ENCODE data around the gene DAO. TPM values are rescaled to one million over a fixed set of nuclear protein-coding genes. Genes with fewer than 3 reads are reported as not detected.

DAO gene
- total RNA-seq, 2 donors from 2014 or later: not detected

- TF ChIP-seq CTCF (conservative IDR thresholded peaks at IDR 0.05): no peak
- H3K4me3 ChIP-seq (ENCODE audit: low read length): no peak overlapping the region
- H3K27ac ChIP-seq (ENCODE audit: low read depth, low read length): no peak overlapping the region
- no peak overlapping the region for H3K4me3 Mint-ChIP-seq
- H3K4me1 Mint-ChIP-seq: peaks cover 14% of the 10 kb centered on the region
- H3K36me3 ChIP-seq (ENCODE audit: control insufficient read depth, insufficient read depth, low read length): peaks cover 71% of the 10 kb centered on the region
- H3K9me3 Mint-ChIP-seq: peaks cover 11% of the 10 kb centered on the region
- H3K36me3 Mint-ChIP-seq (ENCODE audit: low read depth): peaks cover 70% of the 10 kb centered on the region
- H3K9ac ChIP-seq (ENCODE audit: extremely low read depth, low read length, poor library complexity, severe bottlenecking): no peak overlapping the region
- WGBS, 2 experiments (ENCODE audit: insufficient coverage in 1 of 2, insufficient read length in 1 of 2): 94% methylated on average over 5 to 6 of the region's 6 CpGs
- H3K4me1 ChIP-seq (ENCODE audit: control insufficient read depth, insufficient read depth, low read length): no peaks in the 10 kb centered on the region
- peaks cover 6% of the 10 kb centered on the region for H3K9me3 ChIP-seq (ENCODE audit: control insufficient read depth, low read length)
- H3K27me3 ChIP-seq (ENCODE audit: control insufficient read depth, insufficient read depth, low read length, poor library complexity, severe bottlenecking): no peaks in the 10 kb centered on the region
- H3K27ac Mint-ChIP-seq: peak overlapping the region; percentile 17
- no peaks in the 10 kb centered on the region for H3K27me3 Mint-ChIP-seq (ENCODE audit: insufficient read depth)
- no peak for DNase-seq
Measured at GRCh38 chr12:108843187-108843586, 36.7 kb upstream of the DAO start.

DNA sequence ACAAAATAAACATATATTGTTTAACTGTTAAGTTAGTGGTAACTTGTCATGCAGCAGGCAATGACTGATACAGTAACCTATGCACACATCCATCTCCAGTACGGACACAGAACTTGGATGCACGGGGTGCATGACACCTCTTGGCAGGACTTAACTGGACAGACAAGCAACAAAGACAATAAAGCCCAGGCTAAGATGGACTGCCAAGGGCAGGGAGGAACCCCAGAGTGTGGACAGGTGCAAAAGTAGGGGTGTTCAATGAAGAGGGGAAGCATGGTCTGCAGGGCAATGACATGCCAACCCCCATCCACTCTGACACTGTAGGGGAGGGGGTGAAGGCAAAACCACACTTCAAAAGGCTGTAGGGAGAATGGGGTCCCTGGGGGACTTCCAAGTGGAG, 34.2 kb upstream of the DAO start:
- H3K27ac ChIP-seq (ENCODE audit: low read depth, low read length): no peak overlapping the region
- H3K36me3 Mint-ChIP-seq (ENCODE audit: low read depth): peaks cover 72% of the 10 kb centered on the region

GRCh38 chr12:108846290-108846701, 33.6 kb upstream of the DAO start:
- Mint-ChIP-seq H3K4me1 (no peaks in the 10 kb centered on the region), H3K4me3 (no peak overlapping the region), H3K36me3 (ENCODE audit: low read depth) (peaks cover 73% of the 10 kb centered on the region), H3K9me3 (peaks cover 13% of the 10 kb centered on the region), H3K27me3 (ENCODE audit: insufficient read depth) (no peaks in the 10 kb centered on the region), H3K27ac (no peak overlapping the region)
- Histone ChIP-seq H3K27me3 (ENCODE audit: control insufficient read depth, insufficient read depth, low read length, poor library complexity, severe bottlenecking) (no peaks in the 10 kb centered on the region), H3K4me3 (ENCODE audit: low read length) (no peak overlapping the region), H3K36me3 (ENCODE audit: control insufficient read depth, insufficient read depth, low read length) (peaks cover 75% of the 10 kb centered on the region), H3K4me1 (ENCODE audit: control insufficient read depth, insufficient read depth, low read length) (no peaks in the 10 kb centered on the region), H3K27ac (ENCODE audit: low read depth, low read length) (no peak overlapping the region), H3K9me3 (ENCODE audit: control insufficient read depth, low read length) (peaks cover 6% of the 10 kb centered on the region), H3K9ac (ENCODE audit: extremely low read depth, low read length, poor library complexity, severe bottlenecking) (no peak overlapping the region)
- no peak for DNase-seq
- WGBS, 2 experiments (ENCODE audit: insufficient coverage in 1 of 2, insufficient read length in 1 of 2): 93 to 98% methylated on average over 5 of the region's 5 CpGs
- no peak for TF ChIP-seq CTCF (conservative IDR thresholded peaks at IDR 0.05)

More for the DNA sequence above, 34.2 kb upstream of the DAO start:
- TF ChIP-seq CTCF (conservative IDR thresholded peaks at IDR 0.05): no peak
- Histone ChIP-seq H3K4me1 (ENCODE audit: control insufficient read depth, insufficient read depth, low read length) (no peaks in the 10 kb centered on the region), H3K27me3 (ENCODE audit: control insufficient read depth, insufficient read depth, low read length, poor library complexity, severe bottlenecking) (no peaks in the 10 kb centered on the region), H3K9me3 (ENCODE audit: control insufficient read depth, low read length) (peaks cover 6% of the 10 kb centered on the region), H3K36me3 (ENCODE audit: control insufficient read depth, insufficient read depth, low read length) (peaks cover 69% of the 10 kb centered on the region), H3K4me3 (ENCODE audit: low read length) (no peak overlapping the region), H3K9ac (ENCODE audit: extremely low read depth, low read length, poor library complexity, severe bottlenecking) (no peak overlapping the region)
- Mint-ChIP-seq H3K4me1 (peaks cover 4% of the 10 kb centered on the region), H3K9me3 (peaks cover 13% of the 10 kb centered on the region), H3K27me3 (ENCODE audit: insufficient read depth) (no peaks in the 10 kb centered on the region), H3K4me3 (no peak overlapping the region), H3K27ac (no peak overlapping the region)
- DNase-seq: no peak
- WGBS, 2 experiments (ENCODE audit: insufficient coverage in 1 of 2, insufficient read length in 1 of 2): 93 to 98% methylated on average over 2 of the region's 2 CpGs
